Activated CD4-positive, alpha-beta T cell treated with anti-CD3 and anti-CD28 coated beads for 4 hours (primary cell): Measurements from ENCODE around the gene ZSCAN2.
"Not testable (repeated sequence)": the region's sequence is repeated elsewhere in the genome, so short reads cannot be mapped to it uniquely, and the experiment has no call there.

Source experiments
- DNase-seq, 2 donors: peaks; one replicate each; pipeline ENCODE4 v3.0.0-alpha.2; 2020

Gene ZSCAN2

GRCh38 chr15:84600687-84601554, at the start of gene ZSCAN2:
Gene ZSCAN2 (plus strand): TSS chr15:84601009. CDS start chr15:84603928, 2,919 bp downstream.
- peak; percentile 90 to 92 for DNase-seq

- DNase-seq: not testable (repeated sequence)
These were observed 49.2 kb upstream of the ZSCAN2 start for GRCh38 chr15:84551624-84552023.

DNA sequence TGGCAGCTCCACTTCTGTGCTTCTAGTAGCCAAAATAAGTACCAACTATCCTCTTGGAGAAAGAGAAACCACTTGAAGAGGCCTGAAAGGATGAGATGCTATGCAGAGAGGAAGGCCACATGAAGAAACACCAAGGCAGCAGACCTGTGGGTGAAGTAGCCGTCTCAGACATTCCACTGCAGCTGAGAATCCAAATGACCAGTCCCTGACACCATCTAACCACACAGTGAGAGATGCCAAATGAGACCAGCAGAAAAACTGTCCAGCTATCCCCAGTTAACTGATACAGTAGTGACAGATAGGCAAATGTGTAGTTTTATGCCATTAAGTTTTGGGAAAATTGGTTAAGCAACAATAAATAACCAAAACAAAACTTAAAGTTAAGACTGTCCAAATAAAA, 47.9 kb upstream of the ZSCAN2 start:
- DNase-seq: no peak

GRCh38 chr15:84556690-84557089, 44.1 kb upstream of the ZSCAN2 start:
- not testable (repeated sequence) for DNase-seq

DNA sequence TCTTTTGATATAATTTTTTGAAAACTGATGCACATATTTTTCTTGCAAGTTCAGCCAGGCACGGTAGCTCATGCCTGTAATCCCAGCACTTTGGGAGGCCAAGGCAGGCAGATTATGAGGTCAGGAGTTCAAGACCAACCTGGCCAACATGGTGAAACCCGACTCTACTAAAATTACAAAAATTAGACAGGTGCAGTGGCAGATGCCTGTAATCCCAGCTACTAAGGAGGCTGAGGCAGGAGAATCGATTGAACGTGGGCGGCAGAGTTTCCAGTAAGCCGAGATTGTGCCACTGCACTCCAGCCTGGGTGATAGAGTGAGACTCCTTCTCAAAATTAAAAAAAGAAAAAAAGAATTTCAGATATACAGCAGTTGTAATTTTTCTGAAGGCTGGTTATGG, 32.8 kb upstream of the ZSCAN2 start:
- not testable (repeated sequence) for DNase-seq

- peak; percentile 40 to 41 for DNase-seq
These were observed 30.6 kb upstream of the ZSCAN2 start for GRCh38 chr15:84570164-84570735.

DNA sequence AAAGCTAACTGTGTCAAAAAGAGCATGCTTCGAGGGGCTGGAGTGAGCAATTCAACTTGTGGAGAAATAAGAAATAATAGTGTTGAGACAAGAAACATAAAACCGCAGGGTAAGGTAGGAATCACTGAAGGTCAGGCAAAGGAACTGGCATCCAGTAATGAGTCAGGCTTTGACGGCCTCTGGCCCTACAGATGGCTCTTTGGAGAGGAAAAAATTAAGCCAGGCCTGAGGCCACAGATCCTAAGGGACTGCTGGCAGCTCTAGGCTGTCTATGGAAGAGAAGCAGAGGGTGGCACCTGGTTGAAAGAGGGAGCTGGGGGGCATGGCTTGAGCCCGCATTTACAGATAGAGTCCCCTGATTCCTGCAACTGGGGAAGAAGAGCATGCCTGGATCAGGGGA, 28.6 kb upstream of the ZSCAN2 start:
- no peak for DNase-seq

DNA sequence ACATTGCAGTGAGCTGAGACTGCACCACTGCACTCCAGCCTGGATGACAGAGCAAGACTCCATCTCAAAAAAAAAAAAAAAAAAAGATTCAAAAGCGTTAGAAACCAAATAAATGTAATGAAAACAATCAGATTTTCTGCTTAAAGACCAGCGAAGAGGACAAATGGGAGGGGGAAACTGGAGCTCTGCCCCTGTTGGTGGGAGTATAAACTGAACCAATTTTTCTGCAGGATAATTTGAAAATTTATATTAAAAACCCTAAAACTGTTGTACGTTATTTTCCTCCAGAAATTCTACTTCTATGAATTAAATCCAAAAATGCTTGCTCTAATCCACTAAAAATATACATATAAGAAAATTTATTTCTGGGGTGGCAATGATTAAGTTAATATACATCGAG, 25.3 kb upstream of the ZSCAN2 start:
- DNase-seq: no peak

- not testable (repeated sequence) for DNase-seq
These were observed 22.9 kb upstream of the ZSCAN2 start for GRCh38 chr15:84577891-84578290.

DNA sequence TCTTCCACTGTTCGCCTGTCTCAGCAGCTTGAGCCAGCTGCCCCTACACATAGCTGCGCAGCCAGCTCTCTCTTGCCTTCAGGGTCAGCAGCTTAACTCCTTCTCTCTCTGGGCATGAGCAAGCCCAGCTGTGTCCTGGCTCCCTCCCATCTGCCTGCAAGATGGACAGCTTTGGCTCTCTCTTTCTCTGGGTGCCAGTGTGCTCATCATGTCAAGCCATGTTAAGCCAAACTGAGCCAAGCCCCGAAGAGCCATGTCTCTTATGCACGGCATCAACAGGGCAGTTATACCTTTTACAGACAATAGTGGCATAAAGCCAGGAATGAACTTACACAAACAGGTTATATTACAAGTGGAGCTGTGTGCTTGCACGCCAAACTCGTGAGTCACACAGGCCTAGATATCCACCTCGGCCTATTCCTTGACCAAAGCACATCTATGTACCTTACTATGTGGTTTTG, 21.5 kb upstream of the ZSCAN2 start:
- DNase-seq: not testable (repeated sequence)

- DNase-seq: not testable (repeated sequence)
These were observed 19.0 kb upstream of the ZSCAN2 start for GRCh38 chr15:84581676-84582428.

GRCh38 chr15:84582583-84583157, 18.1 kb upstream of the ZSCAN2 start:
- DNase-seq: no peak

DNA sequence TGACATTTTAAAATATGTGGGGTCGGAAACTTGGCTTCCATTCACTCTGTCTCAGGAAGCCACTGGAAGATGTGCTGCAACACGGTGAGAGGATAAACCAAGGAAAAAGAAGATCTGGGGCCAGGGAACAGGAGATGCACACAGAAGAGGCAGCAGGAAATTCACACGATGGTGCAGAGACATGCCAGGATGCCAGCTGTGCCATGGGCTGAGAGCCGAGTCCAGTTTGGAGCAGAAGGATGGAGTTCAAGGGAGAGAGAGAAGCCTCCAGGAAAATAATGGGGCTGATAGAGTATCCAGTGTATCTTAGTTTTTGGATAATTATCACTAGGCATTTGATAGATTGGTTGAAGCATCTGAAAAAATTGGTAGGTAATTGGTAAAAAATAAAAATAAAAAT, 16.9 kb upstream of the ZSCAN2 start:
- not testable (repeated sequence) for DNase-seq

- no peak for DNase-seq
These were observed 14.1 kb upstream of the ZSCAN2 start for GRCh38 chr15:84586696-84587095.

DNA sequence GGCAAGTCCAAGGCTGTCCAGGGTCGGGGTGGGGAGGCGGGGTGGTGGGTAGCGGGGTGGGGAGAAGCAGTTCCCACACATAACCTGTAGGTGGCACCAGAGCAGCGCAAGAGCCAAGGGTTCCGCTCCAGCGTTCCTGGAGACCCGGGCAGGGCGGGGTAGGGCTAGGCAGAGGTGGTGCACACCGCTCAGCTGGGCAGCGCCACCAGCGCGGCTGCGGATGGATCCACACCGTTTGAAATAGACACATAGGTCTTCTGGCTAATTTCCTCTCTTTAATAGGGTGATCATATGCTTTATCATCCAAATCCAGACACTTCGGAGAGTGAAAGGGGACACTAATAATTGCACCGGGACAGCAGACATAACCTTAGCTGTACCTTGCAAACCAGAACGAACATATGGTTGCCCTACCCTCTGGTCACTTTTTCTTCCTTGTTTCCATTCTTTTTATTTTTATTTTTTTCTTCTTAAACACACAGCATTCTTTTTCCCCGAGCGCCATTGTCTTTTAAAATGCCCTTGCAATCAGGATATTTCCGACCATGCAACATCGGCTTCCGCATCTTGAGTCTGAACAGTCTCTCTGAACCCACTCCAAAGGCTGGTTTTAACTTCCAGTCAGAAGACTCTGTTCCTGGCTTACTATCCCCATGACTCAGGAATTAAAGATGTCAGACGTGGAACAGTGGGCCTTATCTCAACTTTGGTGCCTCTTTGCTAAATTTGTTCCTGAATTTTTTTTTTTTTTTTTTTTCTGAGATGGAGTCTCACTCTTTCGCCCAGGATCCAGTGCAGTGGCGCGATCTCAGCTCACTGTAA, 12.5 kb upstream of the ZSCAN2 start:
- DNase-seq: peak; percentile 84 to 85

DNA sequence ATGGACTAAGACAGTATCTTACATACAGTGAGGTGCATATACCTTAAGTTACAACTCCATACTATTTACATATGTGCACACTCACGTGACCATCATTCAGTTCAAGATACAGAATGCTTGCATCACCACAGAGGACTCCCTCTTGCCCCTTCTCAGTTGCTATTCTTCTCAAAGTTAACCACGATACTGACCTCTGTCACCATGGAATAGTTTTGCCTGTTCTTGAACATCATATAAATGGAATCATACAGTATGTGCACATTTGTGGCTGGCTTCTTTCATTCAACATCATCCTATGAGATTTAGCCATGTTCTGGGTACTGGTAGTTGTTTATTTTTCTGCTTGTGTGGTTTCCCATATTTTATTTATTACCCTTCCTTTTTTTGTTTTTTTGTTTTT, 10.4 kb upstream of the ZSCAN2 start:
- DNase-seq: no peak

GRCh38 chr15:84591815-84592214, 9.0 kb upstream of the ZSCAN2 start:
- no peak for DNase-seq

GRCh38 chr15:84594617-84595290, 6.1 kb upstream of the ZSCAN2 start:
- no peak for DNase-seq

- DNase-seq: no peak
These were observed 5.1 kb upstream of the ZSCAN2 start for GRCh38 chr15:84595660-84596059.

DNA sequence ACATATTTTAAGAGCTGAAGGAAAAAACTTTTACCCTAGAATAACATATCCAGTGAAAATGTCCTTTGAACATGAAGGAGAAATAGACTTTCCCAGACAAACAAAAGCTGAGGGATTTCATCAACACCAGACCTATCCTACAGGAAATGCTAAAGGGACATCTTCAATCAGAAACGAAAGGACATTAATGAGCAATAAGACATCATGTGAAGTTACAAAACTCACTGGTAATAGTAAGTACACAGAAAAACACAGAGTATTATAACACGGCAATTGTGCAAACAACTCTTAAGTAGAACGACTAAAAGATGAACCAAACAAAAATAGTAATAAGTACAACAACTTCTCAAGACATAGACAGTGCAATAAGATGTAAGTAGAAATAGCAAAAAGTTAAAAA, 3.5 kb upstream of the ZSCAN2 start:
- DNase-seq: no peak

- peak; percentile 15 to 19 for DNase-seq
These were observed 2.6 kb upstream of the ZSCAN2 start for GRCh38 chr15:84598250-84598649.

GRCh38 chr15:84598993-84599392, 1.8 kb upstream of the ZSCAN2 start:
- DNase-seq: peak in 1 of 2 donors; percentile 14
